CD14-positive monocyte (primary cell): Measurements from ENCODE around the gene SLN. TPM values are rescaled to one million over a fixed set of nuclear protein-coding genes. Genes with fewer than 3 reads are reported as not detected.

Source experiments
- DNase-seq, 3 donors: peaks; one replicate each; pipeline ENCODE4 v3.0.0-alpha.2; 2011 to 2022
- H2AFZ ChIP-seq: 2 replicates; pipeline ENCODE4 v1.6.0; 2012; ENCODE audit warnings: mild to moderate bottlenecking, low read depth, low read length, inconsistent platforms; ENCODE audit not compliant: insufficient read depth, poor library complexity, severe bottlenecking
- H3K27ac ChIP-seq, 2 donors: 1 replicate in 1 of 2; 2 replicates in 1 of 2; pipeline ENCODE4 v1.5.1; 2012 to 2013; ENCODE audit warnings: low read length in 2 of 2, control low read depth in 1 of 2, inconsistent platforms in 1 of 2, low read depth in 1 of 2, mild to moderate bottlenecking in 1 of 2
- H3K27me3 ChIP-seq, 2 donors: one replicate each; pipeline versions ENCODE4 v1.6.0 to v1.6.1; 2011 to 2013; ENCODE audit warnings: low read length in 2 of 2; ENCODE audit not compliant: control insufficient read depth in 2 of 2, insufficient read depth in 2 of 2
- H3K36me3 ChIP-seq, 2 donors: replicated peaks in 1 of 2; 1 replicate in 1 of 2; 2 replicates in 1 of 2; pipeline versions ENCODE4 v1.5.1 to v1.6.1; 2012 to 2013; ENCODE audit warnings: low read length in 2 of 2, control low read depth in 1 of 2, inconsistent platforms in 1 of 2, mild to moderate bottlenecking in 1 of 2; ENCODE audit not compliant: insufficient read depth in 2 of 2, control insufficient read depth in 1 of 2
- H3K4me1 ChIP-seq, 2 donors: 1 replicate in 1 of 2; 2 replicates in 1 of 2; pipeline versions ENCODE4 v1.5.1 to v1.6.1; 2012 to 2013; ENCODE audit warnings: low read length in 2 of 2, control low read depth in 1 of 2, inconsistent platforms in 1 of 2, mild to moderate bottlenecking in 1 of 2, moderate library complexity in 1 of 2; ENCODE audit not compliant: insufficient read depth in 2 of 2, control insufficient read depth in 1 of 2
- H3K4me2 ChIP-seq: replicated peaks from 2 replicates; pipeline ENCODE3; 2012; ENCODE audit warnings: low read length, moderate library complexity, mild to moderate bottlenecking; ENCODE audit not compliant: poor library complexity, severe bottlenecking; ENCODE audit errors: extremely low read depth
- H3K4me3 ChIP-seq, 3 experiments: fragments of 200-600 bp in 1 of 3; sonication (generic) in 1 of 3; replicated peaks in 1 of 3; 1 replicate in 2 of 3; 2 replicates in 1 of 3; pipeline ENCODE4 v1.5.1; 2011 to 2013; ENCODE audit warnings: low read length in 3 of 3, mild to moderate bottlenecking in 3 of 3, control low read depth in 2 of 3, low read depth in 2 of 3, inconsistent platforms in 1 of 3, moderate library complexity in 1 of 3
- H3K79me2 ChIP-seq: 2 replicates; pipeline ENCODE4 v1.6.0; 2012; ENCODE audit warnings: mild to moderate bottlenecking, control low read depth, inconsistent platforms, low read length, moderate library complexity; ENCODE audit not compliant: insufficient read depth
- H3K9ac ChIP-seq: 2 replicates; pipeline ENCODE4 v1.6.0; 2017; ENCODE audit warnings: low read length, mild to moderate bottlenecking; ENCODE audit not compliant: insufficient read depth, poor library complexity, severe bottlenecking
- H3K9me3 ChIP-seq, 2 donors: replicated peaks in 1 of 2; 1 replicate in 1 of 2; 2 replicates in 1 of 2; pipeline versions ENCODE4 v1.5.1 to v1.6.1; 2012 to 2013; ENCODE audit warnings: low read length in 2 of 2, control low read depth in 1 of 2; ENCODE audit not compliant: control insufficient read depth in 1 of 2, insufficient read depth in 1 of 2
- H4K20me1 ChIP-seq: 2 replicates; pipeline ENCODE4 v1.6.0; 2012; ENCODE audit warnings: mild to moderate bottlenecking, low read length, control low read depth, moderate library complexity; ENCODE audit not compliant: insufficient read depth
- H3K27ac Mint-ChIP-seq, 7 donors: one replicate each; pipeline ENCODE4 v1.8.0; 2020; ENCODE audit warnings: mild to moderate bottlenecking in 7 of 7, mixed read lengths in 7 of 7, moderate library complexity in 6 of 7, inconsistent platforms in 2 of 7
- H3K27me3 Mint-ChIP-seq, 3 donors: one replicate each; pipeline ENCODE4 v1.8.0; 2021 to 2022; ENCODE audit warnings: low read depth in 3 of 3, mild to moderate bottlenecking in 3 of 3, mixed read lengths in 3 of 3, moderate library complexity in 3 of 3, inconsistent platforms in 1 of 3
- H3K36me3 Mint-ChIP-seq, 2 donors: one replicate each; pipeline ENCODE4 v1.8.0; 2020; ENCODE audit warnings: mixed read lengths in 2 of 2, inconsistent platforms in 1 of 2, mild to moderate bottlenecking in 1 of 2
- H3K4me1 Mint-ChIP-seq: one replicate; pipeline ENCODE4 v1.8.0; 2020; ENCODE audit warnings: mild to moderate bottlenecking, mixed read lengths
- H3K4me3 Mint-ChIP-seq, 2 donors: one replicate each; pipeline ENCODE4 v1.8.0; 2020; ENCODE audit warnings: mild to moderate bottlenecking in 2 of 2, mixed read lengths in 2 of 2, moderate library complexity in 1 of 2
- H3K9me3 Mint-ChIP-seq, 7 donors: one replicate each; pipeline ENCODE4 v1.8.0; 2020 to 2022; ENCODE audit warnings: mixed read lengths in 7 of 7, mild to moderate bottlenecking in 6 of 7, moderate library complexity in 6 of 7, inconsistent platforms in 2 of 7
- CTCF ChIP-seq: fragments of 200-600 bp; IDR thresholded peaks from one replicate; pipeline ENCODE4 v1.8.0; 2022; ENCODE audit warnings: antibody characterized with exemption, mild to moderate bottlenecking
- whole genome bisulfite sequencing: methylation state at CpG from one replicate; pipeline ENCODE4 v1.1.5; 2013; ENCODE audit warnings: missing lambda C conversion rate; ENCODE audit not compliant: insufficient coverage; 5-methylcytosine and 5-hydroxymethylcytosine counted together
- intact Hi-C, 2 donors: fragments of 100-400 bp; cut with micrococcal nuclease; formaldehyde crosslinking; loops; one replicate each; pipeline versions ENCODE4 v1.15.0 to v1.15.1; 2023
- polyA plus RNA-seq, 3 donors: library from polyadenylated mRNA; depleted of rRNA in 1 of 3; unstranded in 2 of 3; stranded (reverse) in 1 of 3; fragments of 300-500 nt in 2 of 3; fragments of >200 nt in 1 of 3; fragmentation: Illumina TruSeq in 2 of 3; gene quantifications; 1 replicate in 2 of 3; 2 replicates in 1 of 3; pipeline ENCODE4 v1.2.3, GENCODE V29; 2012 to 2021

Gene SLN
- polyA plus RNA-seq, 3 donors, result not detected

DNA sequence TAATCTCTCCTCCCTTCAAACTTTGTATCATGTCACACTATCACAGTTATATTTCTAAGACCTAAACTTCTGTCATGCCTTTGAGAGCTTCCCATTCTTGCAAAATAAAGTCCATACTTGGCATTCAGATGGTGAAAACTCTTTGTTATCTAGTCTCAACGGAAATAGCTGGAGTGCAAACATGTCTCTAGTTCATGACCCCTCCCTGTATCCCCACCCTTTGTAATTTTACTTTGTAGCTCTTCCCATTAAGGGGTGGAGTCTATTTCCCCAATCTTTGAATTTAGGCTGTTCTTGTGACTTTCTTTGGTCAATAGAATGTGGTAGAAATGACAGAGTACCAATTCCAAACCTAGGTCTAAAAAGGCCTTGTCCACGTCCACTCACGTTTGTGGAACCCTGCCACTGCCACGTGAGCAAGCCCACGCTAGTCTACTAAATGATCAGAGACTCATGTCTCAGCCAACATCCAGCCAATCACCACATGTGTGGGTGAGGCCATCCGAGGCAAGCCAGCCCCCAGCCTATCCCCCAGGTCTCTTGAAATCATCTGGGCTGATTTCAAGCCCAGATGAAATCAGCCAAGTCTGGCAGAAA is 23.4 kb downstream of the SLN start:
- H3K4me2 ChIP-seq, result no peak overlapping the region
- H4K20me1 ChIP-seq, result no peaks in the 10 kb centered on the region
- no peak for TF ChIP-seq CTCF
- H3K79me2 ChIP-seq, result no peaks in the 10 kb centered on the region
- no peak overlapping the region for H3K27ac ChIP-seq
- H3K36me3 Mint-ChIP-seq, result no peaks in the 10 kb centered on the region
- H2AFZ ChIP-seq, result no peak overlapping the region
- peaks cover 1 to 8% (median 6%) of the 10 kb centered on the region in 3 donors for H3K27me3 Mint-ChIP-seq
- H3K36me3 ChIP-seq, result no peaks in the 10 kb centered on the region
- no peak overlapping the region for H3K27ac Mint-ChIP-seq
- no peak for DNase-seq
- peaks cover 0 to 2% of the 10 kb centered on the region in 2 donors for H3K27me3 ChIP-seq
- peaks cover 5% of the 10 kb centered on the region in 2 donors for H3K4me1 ChIP-seq
- H3K4me3 ChIP-seq, result no peak overlapping the region
- no peak overlapping the region for H3K9ac ChIP-seq
- H3K9me3 ChIP-seq, result no peaks in the 10 kb centered on the region
- intact Hi-C loops, result no loop called here
- peaks cover 5% of the 10 kb centered on the region for H3K4me1 Mint-ChIP-seq
- WGBS, result 93% methylated on average over 4 of the region's 6 CpGs
- H3K4me3 Mint-ChIP-seq, result no peak overlapping the region
- H3K9me3 Mint-ChIP-seq, result peaks cover 0 to 1% (median 0%) of the 10 kb centered on the region in 7 donors

DNA sequence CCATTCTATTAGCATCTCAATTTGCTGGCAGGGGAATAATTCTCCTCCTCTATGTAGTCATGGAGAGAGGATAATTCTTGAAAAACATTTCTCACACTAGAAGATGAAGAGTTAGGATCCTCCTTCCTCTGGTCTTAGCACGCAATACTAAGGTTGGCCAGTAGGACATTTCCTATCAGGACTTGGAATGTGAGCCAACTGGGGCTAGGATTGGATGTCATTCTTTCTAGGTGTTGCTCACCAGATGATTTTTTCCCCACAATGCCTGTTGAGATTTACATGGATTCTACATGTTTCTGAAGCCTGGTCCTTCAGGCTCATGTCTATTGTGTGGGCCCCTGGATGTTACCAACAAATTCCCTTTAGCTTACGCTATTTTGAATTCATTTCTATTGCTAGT is 28.0 kb downstream of the SLN start:
- Histone ChIP-seq H2AFZ (no peak overlapping the region), H3K4me1 (peaks cover 21 to 22% of the 10 kb centered on the region in 2 donors), H3K27ac (no peak overlapping the region), H3K79me2 (no peaks in the 10 kb centered on the region), H3K36me3 (no peaks in the 10 kb centered on the region), H3K4me2 (no peak overlapping the region), H3K27me3 (no peaks in the 10 kb centered on the region), H3K4me3 (no peak overlapping the region), H3K9me3 (no peaks in the 10 kb centered on the region), H3K9ac (no peak overlapping the region), H4K20me1 (no peaks in the 10 kb centered on the region)
- WGBS, result no CpG with 5 or more reads among the region's 2 CpGs
- DNase-seq, result no peak
- intact Hi-C loops, result no loop called here
- no peak overlapping the region for H3K4me3 Mint-ChIP-seq
- H3K4me1 Mint-ChIP-seq, result peaks cover 19% of the 10 kb centered on the region
- no peak overlapping the region for H3K27ac Mint-ChIP-seq
- TF ChIP-seq CTCF, result peak; percentile 38
- H3K9me3 Mint-ChIP-seq, result peaks cover 0 to 6% (median 0%) of the 10 kb centered on the region in 7 donors
- peaks cover 0 to 3% (median under 1%) of the 10 kb centered on the region in 3 donors for H3K27me3 Mint-ChIP-seq
- no peaks in the 10 kb centered on the region for H3K36me3 Mint-ChIP-seq
